C4-2B (cell line): ENCODE measurements around the gene DTNA.

Experiments
- ZFX ChIP-seq: fragments of 450-650 bp; IDR thresholded peaks from 2 replicates; pipeline ENCODE4 v1.6.1; 2017
- TF ChIP-seq, protein P1 (sequence below): fragments of 450-650 bp; conservative IDR thresholded peaks from 2 replicates; pipeline ENCODE4 v1.5.1; 2017; ENCODE audit warnings: mild to moderate bottlenecking

DNA sequence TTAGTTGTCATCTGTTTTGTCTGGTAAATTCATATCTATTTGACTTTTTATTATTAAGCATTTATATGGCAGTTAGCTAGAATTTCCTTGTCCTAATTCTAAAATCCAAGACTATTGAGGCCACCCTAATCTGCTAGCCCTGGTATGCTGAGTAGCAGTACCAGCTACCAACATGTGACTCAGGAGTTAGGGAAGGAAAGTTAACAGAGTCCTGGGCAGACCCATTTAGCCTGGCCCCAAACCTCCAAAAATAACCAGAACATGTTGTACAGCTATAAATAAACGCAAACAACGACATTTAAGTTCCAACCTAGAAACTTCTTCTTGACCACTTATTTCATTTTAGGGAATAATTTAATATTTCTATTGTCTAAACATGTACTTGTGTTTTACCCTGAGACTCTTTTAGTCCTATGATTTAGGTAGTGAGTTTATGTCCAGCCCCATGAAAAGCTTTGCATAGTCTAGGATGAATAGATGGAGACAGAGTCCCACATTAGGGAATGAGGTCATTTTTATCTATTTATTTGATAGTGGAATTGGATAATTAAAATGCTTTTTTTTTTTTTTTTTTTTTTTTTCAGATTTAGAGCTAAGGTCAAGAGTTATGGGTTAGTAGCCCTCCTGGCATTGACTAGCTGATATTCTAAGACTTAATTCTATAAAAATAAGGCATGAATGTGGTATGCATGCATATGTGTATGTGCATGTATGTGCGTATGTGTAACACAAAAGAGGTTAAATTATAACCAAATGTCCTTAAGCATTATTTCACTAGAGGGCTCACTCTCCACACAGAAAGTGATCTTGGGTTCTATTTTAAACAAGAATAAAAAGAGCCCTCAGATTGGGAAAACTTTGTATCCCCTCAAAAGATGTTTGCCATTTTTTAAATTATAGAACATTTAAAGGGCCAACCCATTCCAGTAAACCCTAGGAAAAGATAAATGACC, 171.1 kb downstream of the DTNA start:
- TF ChIP-seq, protein P1, sequence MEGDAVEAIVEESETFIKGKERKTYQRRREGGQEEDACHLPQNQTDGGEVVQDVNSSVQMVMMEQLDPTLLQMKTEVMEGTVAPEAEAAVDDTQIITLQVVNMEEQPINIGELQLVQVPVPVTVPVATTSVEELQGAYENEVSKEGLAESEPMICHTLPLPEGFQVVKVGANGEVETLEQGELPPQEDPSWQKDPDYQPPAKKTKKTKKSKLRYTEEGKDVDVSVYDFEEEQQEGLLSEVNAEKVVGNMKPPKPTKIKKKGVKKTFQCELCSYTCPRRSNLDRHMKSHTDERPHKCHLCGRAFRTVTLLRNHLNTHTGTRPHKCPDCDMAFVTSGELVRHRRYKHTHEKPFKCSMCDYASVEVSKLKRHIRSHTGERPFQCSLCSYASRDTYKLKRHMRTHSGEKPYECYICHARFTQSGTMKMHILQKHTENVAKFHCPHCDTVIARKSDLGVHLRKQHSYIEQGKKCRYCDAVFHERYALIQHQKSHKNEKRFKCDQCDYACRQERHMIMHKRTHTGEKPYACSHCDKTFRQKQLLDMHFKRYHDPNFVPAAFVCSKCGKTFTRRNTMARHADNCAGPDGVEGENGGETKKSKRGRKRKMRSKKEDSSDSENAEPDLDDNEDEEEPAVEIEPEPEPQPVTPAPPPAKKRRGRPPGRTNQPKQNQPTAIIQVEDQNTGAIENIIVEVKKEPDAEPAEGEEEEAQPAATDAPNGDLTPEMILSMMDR: peak; percentile 37
- no peak for TF ChIP-seq ZFX
